HG03460 (cell line): ENCODE results near the gene TBKBP1.
"Not testable (repeated sequence)": the region's sequence is repeated elsewhere in the genome, so short reads cannot be mapped to it uniquely, and the experiment has no call there.

Experiments
- ATAC-seq: cut with Tn5 transposase; IDR thresholded peaks from one replicate; pipeline ENCODE4 v1.9.1; 2021; ENCODE audit not compliant: unreplicated experiment

The TBKBP1 gene

DNA sequence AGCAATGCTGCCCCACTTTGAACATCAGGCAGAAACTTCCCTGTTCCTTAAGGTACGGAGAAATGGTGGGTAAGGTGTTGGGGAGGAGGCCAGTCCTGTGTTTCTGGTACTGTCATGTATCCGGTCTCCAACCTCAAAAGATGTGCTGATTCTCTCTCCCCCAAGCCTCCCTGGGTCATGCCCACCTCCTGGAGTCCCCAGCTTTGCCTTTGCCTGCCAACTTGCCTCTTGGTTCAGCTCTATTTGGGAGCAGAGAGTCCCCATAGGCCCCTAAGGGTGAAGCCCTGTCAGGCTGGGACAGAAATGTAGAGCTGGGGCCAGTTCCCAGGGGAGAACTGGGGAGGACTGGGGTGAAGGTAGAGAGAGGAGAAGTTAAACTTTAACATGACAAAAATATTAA lies 37.4 kb downstream of the TBKBP1 start:
- no peak for ATAC-seq

DNA sequence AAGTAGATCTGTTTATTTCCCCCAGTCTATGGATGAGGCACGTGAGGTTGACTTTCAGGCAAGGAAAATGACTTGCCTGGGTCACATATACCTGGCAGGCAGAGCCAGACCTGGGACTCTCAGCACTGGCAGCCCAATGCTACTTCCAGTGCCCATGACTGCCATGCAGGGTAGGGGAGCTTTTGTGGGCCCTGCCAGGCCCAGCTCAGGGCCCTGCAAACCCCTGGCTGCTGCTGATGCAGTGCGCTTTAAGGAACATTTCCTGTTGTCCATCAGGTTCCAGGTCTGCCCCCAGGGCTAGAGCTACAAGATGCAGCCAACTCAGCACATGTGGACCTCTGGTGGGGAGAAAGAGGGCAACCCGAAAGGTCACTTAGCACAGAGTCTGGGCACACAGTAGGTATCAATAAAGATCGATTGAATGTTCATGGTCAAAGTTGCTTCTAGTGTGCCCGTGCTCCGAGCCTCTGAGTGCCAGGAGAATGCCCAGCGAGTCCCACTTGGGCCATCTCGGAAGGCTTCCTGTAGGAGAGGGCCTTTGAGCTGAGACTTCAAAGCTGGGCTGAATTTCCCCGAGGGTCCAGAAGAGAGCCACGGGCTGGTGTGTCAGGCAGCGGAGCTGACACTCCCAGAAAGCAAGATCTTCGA lies 38.6 kb downstream of the TBKBP1 start:
- no peak for ATAC-seq

DNA sequence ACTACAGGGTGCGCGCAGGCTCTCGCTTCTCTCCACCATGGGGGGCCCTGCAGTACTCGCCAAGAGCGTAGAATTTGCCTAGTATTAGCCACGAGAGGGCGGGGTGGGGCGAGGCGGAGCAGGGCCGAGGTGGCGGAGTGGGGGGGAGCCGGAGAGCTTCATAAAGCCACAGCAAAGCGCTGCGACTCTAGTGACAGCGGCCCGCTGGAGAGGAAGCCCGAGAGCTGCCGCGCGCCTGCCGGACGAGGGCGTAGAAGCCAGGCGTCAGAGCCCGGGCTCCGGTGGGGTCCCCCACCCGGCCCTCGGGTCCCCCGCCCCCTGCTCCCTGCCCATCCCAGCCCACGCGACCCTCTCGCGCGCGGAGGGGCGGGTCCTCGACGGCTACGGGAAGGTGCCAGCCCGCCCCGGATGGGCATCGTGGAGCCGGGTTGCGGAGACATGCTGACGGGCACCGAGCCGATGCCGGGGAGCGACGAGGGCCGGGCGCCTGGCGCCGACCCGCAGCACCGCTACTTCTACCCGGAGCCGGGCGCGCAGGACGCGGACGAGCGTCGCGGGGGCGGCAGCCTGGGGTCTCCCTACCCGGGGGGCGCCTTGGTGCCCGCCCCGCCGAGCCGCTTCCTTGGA lies 39.2 kb downstream of the TBKBP1 start, which contains the start of gene TBX21:
Gene TBX21 (plus strand): TSS at position 190 of the 627 bp plus-strand sequence. CDS start 219 bp downstream, at position 409.
- peak; percentile 57 for ATAC-seq

DNA sequence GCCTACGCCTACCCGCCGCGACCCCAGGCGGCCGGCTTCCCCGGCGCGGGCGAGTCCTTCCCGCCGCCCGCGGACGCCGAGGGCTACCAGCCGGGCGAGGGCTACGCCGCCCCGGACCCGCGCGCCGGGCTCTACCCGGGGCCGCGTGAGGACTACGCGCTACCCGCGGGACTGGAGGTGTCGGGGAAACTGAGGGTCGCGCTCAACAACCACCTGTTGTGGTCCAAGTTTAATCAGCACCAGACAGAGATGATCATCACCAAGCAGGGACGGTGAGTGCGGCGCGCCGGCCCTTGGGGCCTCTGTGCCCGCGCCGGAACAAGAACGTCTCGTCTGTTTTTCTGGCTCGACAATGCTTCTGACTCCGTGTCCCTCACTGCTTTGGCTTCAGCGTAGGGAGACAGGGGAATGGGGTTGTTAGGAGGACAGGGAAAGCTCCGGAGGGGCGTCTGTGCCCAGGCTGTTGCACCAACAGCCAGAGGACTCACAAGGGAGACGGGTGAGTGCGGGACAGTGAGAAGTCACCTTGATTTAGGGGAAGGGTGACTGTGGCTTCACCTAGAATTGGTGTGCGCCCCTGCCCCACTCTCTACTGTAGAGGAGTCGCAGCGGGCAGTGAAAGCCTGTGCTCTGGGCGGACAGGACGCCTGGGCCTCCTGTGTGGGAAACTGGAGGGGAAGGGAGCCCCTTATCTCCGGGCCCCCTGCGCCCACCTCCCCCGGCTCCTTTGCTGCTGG lies 39.9 kb downstream of the TBKBP1 start:
- ATAC-seq = peak; percentile 2

DNA sequence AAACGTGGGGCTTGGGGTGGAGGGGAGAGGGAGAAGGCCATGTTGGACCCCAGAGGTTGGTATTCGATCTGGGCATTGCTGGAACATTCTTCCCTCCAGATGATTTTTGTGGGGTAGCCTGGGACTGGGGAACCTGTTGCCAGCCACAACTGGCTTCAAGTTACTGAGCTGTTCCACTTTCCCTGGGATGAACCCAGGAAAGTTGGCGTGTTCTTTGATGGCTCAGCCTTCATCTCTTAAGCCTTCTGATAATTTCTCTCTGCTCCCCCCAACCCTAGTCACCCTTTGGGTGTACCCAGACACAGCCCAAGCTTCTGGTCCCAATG lies 41.1 kb downstream of the TBKBP1 start:
- ATAC-seq = no peak

DNA sequence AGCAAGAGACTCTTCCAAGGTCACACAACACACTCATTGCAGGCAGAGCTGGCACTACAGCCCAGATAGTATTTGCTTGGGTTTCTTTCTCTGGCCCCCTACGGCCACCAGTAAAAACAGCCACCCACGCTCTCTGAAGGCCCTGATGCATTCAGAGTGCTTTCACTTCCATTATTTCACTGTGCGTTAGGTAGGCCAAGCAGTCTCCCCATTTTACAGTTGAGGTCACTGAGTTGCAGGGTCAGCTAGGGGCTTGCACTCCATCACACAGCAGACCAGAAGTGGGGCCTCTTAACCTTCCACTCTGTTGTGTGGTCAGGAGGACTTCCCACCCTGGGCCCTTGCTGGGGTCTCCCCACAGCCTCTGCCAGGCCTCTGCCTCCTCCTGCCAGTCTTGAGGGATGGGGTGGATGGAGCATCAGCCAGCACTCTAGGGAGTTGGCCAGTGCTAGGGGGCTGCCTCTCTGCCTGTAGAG lies 41.6 kb downstream of the TBKBP1 start:
- ATAC-seq = no peak

DNA sequence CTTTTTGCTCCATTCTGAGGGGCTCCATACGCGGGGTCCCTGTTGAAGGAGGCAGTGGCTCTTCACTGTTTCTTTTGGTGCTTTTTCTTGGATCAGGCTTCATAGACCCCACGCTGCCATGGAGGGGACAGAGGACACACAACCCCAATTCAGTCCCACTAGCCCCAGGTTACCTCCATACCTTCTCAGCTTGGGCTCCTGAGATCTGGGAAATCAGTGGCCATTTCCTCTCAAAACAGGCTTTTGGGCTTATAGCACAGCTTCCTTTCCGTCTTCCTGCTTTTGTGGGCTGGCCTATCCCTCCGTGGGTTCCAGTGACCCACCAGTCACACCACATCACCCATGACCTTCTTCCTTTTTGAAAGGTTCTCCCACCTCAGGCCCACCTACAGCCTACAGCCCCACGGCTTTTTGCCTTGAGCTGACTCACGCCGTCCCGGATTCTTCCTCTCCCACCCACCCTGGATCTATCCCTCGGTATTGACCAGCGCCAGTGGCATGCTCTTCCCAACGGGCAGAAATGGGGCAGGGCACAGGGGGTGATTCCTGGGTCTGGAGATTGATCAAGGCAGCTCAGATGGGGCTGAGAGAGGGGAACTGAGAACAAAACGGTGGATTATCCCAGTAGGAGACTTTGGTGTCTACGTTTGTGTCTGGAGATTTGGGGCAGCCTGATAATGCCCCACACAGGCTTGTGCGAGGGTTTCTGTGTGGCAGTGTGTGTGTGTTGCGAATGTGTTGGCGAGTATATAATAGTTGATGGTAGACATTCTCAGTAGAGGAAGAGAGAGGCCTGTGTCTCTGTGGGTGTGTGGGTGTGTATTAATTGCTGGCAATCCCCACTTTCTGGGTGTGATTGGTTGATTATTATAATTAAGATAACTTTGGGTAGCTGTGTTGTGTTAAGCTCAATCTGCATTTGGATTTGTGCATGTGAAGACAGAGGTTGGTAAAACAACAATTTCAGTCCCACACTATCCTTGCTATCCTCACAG lies 42.8 kb downstream of the TBKBP1 start:
- no peak for ATAC-seq

DNA sequence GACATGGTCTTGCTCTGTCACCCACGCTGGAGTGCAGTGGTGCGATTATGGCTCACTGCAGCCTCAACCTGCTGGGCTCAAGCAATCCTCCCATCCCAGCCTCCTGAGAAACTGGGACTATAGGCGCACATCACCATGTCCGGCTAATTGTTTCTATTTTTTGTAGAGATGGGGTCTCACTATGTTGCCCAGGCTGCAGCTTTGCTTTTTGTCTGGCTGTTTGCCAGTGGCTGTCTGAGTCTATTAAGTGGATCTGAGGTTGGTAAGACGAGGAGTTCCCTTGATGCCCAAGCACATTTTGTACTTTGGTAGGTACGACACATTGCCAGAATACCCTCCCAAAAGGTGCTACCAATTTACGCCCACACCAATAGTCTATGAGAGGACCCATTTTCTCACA lies 44.2 kb downstream of the TBKBP1 start:
- ATAC-seq = no peak

DNA sequence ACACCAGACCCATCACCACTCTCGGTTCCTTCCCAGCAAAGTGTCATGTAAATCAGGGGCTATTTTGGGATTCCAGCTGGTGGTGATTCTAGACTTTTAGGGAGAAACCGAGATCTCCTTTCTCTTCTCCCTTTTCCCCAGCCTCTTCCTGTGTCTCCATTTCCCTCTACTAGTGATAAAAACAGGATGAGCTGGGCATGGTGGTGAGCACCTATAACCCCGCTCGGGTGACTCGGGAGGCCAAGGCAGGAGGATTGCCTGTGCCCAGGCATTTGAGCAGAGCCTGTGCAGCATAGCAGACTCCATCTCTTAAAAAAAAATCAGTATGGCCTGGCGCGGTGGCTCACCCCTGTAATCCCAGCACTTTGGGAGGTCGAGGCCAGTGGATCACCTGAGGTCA lies 45.2 kb downstream of the TBKBP1 start:
- no peak for ATAC-seq

DNA sequence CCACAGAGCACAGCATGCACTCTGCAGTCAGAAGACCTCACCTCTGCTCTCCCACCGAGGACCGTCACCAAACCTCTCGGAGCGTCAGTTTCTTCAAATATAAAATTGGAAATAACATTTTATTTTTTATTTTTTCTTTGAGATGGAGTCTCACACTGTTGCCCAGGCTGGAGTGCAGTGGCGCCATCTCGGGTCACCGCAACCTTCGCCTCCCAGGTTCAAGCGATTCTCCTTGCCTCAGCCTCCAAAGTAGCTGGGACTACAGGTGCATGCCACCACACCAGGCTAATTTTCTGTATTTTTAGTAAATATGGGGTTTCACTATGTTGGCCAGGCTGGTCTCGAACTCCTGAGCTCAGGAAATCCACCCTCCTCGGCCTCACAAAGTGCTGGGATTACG lies 46.0 kb downstream of the TBKBP1 start:
- ATAC-seq = not testable (repeated sequence)

DNA sequence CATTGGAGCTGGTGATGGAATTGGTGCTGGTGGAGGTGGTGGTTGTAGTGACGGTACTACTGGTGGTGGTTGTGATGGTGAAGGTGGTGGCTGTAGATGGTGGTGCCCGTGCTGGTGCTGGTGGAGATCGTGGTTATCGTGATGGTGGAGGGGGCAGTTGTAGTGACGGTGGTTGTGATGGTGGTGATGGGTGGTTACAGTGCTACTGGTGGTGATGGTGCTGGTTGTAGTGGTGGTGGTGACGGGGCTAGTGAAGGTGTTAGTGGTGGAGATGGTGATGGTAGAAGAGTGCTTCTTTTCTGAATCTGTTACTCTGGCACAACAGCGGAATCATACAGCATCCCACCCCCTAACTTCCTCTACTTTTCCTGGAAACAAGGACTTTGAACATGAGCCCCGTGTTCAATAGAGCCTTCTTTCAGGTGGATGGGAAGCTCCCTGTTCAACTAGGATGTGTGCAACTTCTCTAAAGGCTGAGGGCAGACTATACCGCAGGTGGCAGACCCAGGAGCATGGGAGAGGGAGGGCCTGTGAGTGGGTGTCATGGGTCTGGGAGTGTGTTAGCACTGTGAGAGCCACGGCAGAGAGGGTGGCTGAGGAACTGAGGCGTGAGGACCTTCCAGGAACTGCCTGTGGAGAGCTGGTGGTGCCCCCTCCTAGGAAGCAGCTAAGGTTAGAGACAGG lies 47.3 kb downstream of the TBKBP1 start:
- no peak for ATAC-seq

DNA sequence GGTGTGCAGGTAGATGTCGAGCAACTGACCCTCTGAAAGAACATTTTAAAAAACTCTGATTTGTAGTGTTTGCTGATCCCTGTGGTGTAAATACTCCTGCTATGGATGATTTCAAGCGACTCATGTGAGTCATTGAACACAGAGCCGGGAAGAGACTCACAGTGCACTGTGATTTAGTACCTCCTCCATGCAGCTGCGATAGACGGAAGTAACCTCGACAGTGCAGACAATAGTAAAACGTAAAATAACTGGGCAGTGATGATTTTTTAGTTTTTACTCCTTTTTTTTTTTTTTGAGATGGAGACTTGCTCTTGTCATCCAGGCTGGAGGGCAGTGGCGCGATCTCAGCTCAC lies 47.8 kb downstream of the TBKBP1 start:
- no peak for ATAC-seq

DNA sequence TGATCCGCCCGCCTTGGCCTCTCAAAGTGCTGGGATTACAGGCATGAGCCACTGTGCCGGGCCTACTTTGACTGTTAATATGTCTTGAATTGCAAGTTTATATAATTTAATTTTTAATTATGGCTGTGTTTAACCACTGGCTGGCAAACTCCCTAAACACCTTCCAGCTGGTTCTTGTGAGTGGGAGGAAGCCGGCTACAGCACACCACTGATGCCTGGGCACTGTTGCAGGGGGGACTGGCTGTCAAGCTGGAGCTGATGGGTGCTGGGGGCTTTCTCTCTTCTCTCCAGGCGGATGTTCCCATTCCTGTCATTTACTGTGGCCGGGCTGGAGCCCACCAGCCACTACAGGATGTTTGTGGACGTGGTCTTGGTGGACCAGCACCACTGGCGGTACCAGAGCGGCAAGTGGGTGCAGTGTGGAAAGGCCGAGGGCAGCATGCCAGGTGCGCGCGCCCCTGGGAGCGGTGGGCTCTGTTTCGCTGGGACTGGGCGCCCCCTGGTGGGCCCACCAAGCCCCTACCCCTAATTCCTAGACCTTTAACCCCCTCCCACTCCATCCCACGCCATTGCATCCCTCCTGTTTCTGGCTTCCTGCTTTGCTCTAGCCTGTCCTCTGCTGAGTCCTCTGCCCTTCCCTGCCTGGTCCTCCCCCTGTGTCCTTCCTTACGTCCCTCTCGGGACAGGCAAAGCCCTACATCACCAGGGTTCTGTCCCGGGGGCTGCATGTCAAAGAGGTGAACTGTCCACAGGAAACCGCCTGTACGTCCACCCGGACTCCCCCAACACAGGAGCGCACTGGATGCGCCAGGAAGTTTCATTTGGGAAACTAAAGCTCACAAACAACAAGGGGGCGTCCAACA lies 48.6 kb downstream of the TBKBP1 start:
- ATAC-seq = no peak

DNA sequence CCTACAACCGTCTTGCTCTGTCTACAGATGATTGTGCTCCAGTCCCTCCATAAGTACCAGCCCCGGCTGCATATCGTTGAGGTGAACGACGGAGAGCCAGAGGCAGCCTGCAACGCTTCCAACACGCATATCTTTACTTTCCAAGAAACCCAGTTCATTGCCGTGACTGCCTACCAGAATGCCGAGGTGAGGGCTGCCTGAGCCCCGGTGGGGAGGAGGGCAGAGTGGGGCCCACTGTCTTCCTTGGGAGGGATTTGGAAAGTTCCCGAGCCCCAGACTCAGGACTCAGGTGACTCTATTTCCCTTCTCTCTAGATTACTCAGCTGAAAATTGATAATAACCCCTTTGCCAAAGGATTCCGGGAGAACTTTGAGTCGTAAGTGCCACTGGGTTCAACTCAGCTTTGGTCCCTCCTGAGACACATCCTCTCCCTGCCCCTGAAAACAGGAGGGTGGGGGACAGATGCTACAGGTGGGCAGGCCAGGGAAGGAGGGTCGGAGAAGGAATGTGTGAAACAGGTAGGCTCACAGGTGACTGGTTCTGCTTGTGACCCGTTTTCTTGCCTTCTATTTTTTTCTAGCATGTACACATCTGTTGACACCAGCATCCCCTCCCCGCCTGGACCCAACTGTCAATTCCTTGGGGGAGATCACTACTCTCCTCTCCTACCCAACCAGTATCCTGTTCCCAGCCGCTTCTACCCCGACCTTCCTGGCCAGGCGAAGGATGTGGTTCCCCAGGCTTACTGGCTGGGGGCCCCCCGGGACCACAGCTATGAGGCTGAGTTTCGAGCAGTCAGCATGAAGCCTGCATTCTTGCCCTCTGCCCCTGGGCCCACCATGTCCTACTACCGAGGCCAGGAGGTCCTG lies 50.4 kb downstream of the TBKBP1 start:
- no peak for ATAC-seq

DNA sequence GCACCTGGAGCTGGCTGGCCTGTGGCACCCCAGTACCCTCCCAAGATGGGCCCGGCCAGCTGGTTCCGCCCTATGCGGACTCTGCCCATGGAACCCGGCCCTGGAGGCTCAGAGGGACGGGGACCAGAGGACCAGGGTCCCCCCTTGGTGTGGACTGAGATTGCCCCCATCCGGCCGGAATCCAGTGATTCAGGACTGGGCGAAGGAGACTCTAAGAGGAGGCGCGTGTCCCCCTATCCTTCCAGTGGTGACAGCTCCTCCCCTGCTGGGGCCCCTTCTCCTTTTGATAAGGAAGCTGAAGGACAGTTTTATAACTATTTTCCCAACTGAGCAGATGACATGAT lies 51.0 kb downstream of the TBKBP1 start:
- ATAC-seq = no peak

DNA sequence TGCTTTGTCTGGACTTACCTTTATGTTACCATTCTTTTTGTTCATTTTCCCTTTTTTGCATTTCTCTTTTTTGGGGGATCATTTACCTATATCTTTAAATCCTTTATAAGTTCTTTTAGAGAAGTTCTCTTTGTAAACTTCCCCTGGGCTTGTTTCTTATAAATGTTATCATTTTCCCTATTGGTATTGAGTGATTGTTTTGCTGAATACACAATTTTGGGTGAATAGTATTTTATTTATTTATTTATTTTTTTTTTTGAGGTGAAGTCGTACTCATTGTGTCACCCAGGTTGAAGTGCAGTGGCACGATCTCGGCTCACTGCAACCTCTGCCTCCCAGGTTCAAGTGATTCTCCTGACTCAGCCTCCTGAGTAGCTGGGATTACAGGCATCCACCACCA lies 57.5 kb downstream of the TBKBP1 start:
- no peak for ATAC-seq

DNA sequence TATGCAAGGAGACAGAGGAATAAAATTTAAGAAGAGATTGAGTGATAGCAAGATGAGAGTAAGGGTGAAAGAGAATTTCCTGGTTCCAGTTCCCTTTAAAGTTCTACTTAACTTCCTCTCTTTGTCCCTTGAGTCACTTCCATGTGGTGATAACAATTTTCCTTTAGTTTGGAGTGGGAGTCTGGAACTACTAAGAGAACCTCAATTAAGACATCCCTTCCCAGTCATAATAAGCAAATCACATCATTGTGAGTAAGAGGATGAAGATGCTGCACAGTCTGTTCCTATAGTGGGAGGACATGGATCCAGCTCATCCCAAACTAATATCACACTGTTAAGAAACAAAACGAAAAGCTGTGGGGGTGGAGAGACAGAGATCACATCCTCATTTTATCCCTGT lies 63.4 kb downstream of the TBKBP1 start:
- no peak for ATAC-seq

DNA sequence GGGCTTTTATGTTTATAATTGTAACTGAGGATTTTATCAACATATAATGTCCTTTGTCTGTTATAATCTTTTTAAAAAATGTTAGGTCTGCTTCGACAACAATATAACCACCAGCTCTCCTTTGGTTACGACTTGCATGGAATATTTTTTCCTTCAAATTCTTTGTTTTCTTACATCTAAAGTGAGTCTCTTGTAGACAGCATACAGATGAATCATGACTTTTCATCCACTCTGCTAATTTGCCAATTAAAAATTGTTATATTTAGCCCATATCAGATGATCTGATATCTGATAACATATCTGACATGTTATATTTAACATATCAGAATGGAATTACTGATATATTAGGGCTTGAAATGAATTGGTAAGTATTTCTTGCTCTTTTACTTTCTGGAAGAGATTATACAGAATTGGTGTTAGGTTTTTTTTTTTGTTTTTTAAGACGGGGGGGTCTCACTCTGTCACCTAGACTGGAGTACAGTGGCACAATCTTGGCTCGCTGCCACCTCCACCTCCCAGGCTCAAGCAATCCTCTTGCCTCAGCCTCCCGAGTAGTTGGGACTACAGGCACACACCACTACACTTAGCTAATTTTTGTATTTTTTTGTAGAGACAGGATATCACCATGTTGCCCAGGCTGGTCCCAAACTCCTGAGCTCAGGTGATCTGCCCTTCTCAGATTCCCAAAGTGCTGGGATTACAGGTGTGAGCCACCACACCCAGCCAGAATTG lies 66.6 kb downstream of the TBKBP1 start:
- ATAC-seq = no peak
